ENCODE measurements around the gene UBAP1.

The UBAP1 gene

GRCh38 chr9:34289159-34289558, 110.3 kb downstream of the UBAP1 start:
- Histone ChIP-seq H3K4me2 (ENCODE audit: low read depth, low read length) (no peak overlapping the region), H2AFZ (ENCODE audit: low read length) (no peak overlapping the region), H3K9me3 (replicated peaks; ENCODE audit: insufficient read depth, low read length) (no peaks in the 10 kb centered on the region), H3K9me2 (replicated peaks; ENCODE audit: insufficient read depth, low read length) (no peaks in the 10 kb centered on the region), H3K4me1 (ENCODE audit: low read length) (no peaks in the 10 kb centered on the region), H3F3A (ENCODE audit: insufficient read depth, low read length) (no peaks in the 10 kb centered on the region), H3K4me3 (ENCODE audit: low read length) (no peak overlapping the region), H3K27me3 (replicated peaks; ENCODE audit: insufficient read depth, low read length) (no peaks in the 10 kb centered on the region), H3K36me3 (replicated peaks; ENCODE audit: insufficient read depth, low read length) (no peaks in the 10 kb centered on the region), H3K27ac (ENCODE audit: low read length) (no peak overlapping the region), H3K79me2 (ENCODE audit: low read length) (no peaks in the 10 kb centered on the region), H3K9ac (ENCODE audit: low read length) (no peak overlapping the region), H4K20me1 (ENCODE audit: insufficient read depth, low read length) (no peaks in the 10 kb centered on the region)
- TF ChIP-seq EZH2 (optimal IDR thresholded peaks at IDR 0.05; ENCODE audit: low read depth, low read length) (no peak), EZH2phosphoT487 (IDR thresholded peaks at IDR 0.05; ENCODE audit: low read length) (no peak)
- TF ChIP-seq, protein P1, sequence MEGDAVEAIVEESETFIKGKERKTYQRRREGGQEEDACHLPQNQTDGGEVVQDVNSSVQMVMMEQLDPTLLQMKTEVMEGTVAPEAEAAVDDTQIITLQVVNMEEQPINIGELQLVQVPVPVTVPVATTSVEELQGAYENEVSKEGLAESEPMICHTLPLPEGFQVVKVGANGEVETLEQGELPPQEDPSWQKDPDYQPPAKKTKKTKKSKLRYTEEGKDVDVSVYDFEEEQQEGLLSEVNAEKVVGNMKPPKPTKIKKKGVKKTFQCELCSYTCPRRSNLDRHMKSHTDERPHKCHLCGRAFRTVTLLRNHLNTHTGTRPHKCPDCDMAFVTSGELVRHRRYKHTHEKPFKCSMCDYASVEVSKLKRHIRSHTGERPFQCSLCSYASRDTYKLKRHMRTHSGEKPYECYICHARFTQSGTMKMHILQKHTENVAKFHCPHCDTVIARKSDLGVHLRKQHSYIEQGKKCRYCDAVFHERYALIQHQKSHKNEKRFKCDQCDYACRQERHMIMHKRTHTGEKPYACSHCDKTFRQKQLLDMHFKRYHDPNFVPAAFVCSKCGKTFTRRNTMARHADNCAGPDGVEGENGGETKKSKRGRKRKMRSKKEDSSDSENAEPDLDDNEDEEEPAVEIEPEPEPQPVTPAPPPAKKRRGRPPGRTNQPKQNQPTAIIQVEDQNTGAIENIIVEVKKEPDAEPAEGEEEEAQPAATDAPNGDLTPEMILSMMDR (IDR thresholded peaks at IDR 0.05; ENCODE audit: low read length): no peak
- DNase-seq: no peak

DNA sequence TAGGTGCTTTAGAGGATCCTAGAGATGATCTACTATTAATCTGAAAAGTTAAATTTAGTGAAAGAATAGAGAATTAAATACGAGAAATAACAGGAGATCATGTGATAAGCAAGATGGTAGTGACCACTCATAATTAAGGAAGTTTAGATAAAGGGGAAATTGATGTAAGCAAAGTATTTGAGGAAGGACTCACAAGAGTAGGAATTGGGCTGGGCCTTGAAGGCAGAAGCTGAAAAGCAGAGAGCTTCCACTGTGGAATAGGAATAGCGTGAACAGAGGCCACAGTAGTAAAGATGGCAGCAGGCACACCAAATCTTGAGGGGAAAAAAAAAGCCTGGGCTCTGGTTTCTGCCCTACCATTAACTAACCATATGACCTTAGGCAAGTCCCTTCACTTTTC, 112.2 kb downstream of the UBAP1 start:
- H3K4me3 ChIP-seq (ENCODE audit: low read length): no peak overlapping the region
- H4K20me1 ChIP-seq (ENCODE audit: insufficient read depth, low read length): no peaks in the 10 kb centered on the region
- no peak overlapping the region for H3K9ac ChIP-seq (ENCODE audit: low read length)
- no peaks in the 10 kb centered on the region for H3F3A ChIP-seq (ENCODE audit: insufficient read depth, low read length)
- H3K4me1 ChIP-seq (ENCODE audit: low read length): no peaks in the 10 kb centered on the region
- no peak for DNase-seq
- H2AFZ ChIP-seq (ENCODE audit: low read length): no peak overlapping the region
- H3K27ac ChIP-seq (ENCODE audit: low read length): no peak overlapping the region
- no peaks in the 10 kb centered on the region for H3K36me3 ChIP-seq (replicated peaks; ENCODE audit: insufficient read depth, low read length)
- H3K9me2 ChIP-seq (replicated peaks; ENCODE audit: insufficient read depth, low read length): no peaks in the 10 kb centered on the region
- TF ChIP-seq EZH2 (optimal IDR thresholded peaks at IDR 0.05; ENCODE audit: low read depth, low read length): no peak
- no peak for TF ChIP-seq EZH2phosphoT487 (IDR thresholded peaks at IDR 0.05; ENCODE audit: low read length)
- TF ChIP-seq, protein P1 (IDR thresholded peaks at IDR 0.05; ENCODE audit: low read length): no peak
- H3K9me3 ChIP-seq (replicated peaks; ENCODE audit: insufficient read depth, low read length): no peaks in the 10 kb centered on the region
- no peaks in the 10 kb centered on the region for H3K79me2 ChIP-seq (ENCODE audit: low read length)
- no peak overlapping the region for H3K4me2 ChIP-seq (ENCODE audit: low read depth, low read length)
- no peaks in the 10 kb centered on the region for H3K27me3 ChIP-seq (replicated peaks; ENCODE audit: insufficient read depth, low read length)

DNA sequence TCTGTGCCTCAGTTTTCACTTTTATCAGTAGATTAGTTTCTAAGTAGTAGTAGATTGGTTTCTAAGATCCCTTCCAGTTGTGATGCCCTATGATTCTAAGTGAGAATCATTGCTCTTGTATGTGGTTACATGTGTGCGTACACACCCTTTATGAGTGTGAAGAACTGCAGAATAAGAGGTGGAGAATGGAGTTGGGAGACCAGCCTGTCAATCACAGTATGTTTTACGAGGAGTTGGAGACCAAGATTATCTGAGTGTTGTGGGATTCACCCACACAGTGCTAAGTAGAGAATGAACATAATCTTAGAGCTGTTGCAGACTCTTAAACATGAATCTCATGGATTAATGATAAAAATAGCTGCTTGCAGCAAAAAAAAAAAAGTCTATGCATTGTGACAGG, 112.6 kb downstream of the UBAP1 start:
- H3K27me3 ChIP-seq (replicated peaks; ENCODE audit: insufficient read depth, low read length): no peaks in the 10 kb centered on the region
- no peak overlapping the region for H3K4me2 ChIP-seq (ENCODE audit: low read depth, low read length)
- no peaks in the 10 kb centered on the region for H3K36me3 ChIP-seq (replicated peaks; ENCODE audit: insufficient read depth, low read length)
- no peaks in the 10 kb centered on the region for H3K4me1 ChIP-seq (ENCODE audit: low read length)
- H3K9me3 ChIP-seq (replicated peaks; ENCODE audit: insufficient read depth, low read length): no peaks in the 10 kb centered on the region
- no peak overlapping the region for H3K4me3 ChIP-seq (ENCODE audit: low read length)
- H4K20me1 ChIP-seq (ENCODE audit: insufficient read depth, low read length): no peaks in the 10 kb centered on the region
- H2AFZ ChIP-seq (ENCODE audit: low read length): no peak overlapping the region
- TF ChIP-seq, protein P1 (IDR thresholded peaks at IDR 0.05; ENCODE audit: low read length): no peak
- TF ChIP-seq EZH2phosphoT487 (IDR thresholded peaks at IDR 0.05; ENCODE audit: low read length) (no peak), EZH2 (optimal IDR thresholded peaks at IDR 0.05; ENCODE audit: low read depth, low read length) (no peak)
- no peak for DNase-seq
- H3K79me2 ChIP-seq (ENCODE audit: low read length): no peaks in the 10 kb centered on the region
- no peak overlapping the region for H3K27ac ChIP-seq (ENCODE audit: low read length)
- H3F3A ChIP-seq (ENCODE audit: insufficient read depth, low read length): no peaks in the 10 kb centered on the region
- no peaks in the 10 kb centered on the region for H3K9me2 ChIP-seq (replicated peaks; ENCODE audit: insufficient read depth, low read length)
- no peak overlapping the region for H3K9ac ChIP-seq (ENCODE audit: low read length)
